Sigmoid colon (tissue), 4 donors: ENCODE data around the gene CWC15.
"Not testable (repeated sequence)": the region's sequence is repeated elsewhere in the genome, so short reads cannot be mapped to it uniquely, and the experiment has no call there.

Source experiments
- EP300 ChIP-seq, 4 donors: sonication (generic); formaldehyde crosslinking; IDR thresholded peaks; one replicate each; pipeline ENCODE4 v1.6.1; 2017; ENCODE audit warnings: antibody characterized with exemption in 4 of 4
- POLR2A ChIP-seq, 2 donors: fragments of 450-650 bp; IDR thresholded peaks; one replicate each; pipeline ENCODE4 v1.6.1; 2016; ENCODE audit warnings: antibody characterized with exemption in 2 of 2, mild to moderate bottlenecking in 2 of 2, moderate library complexity in 2 of 2
- TF ChIP-seq, protein P1 (sequence below), 4 experiments: fragments of 450-650 bp in 3 of 4; fragments of 200-600 bp in 1 of 4; IDR thresholded peaks; one replicate each; pipeline ENCODE4 v1.5.1; 2016 to 2019; ENCODE audit warnings: antibody characterized with exemption in 4 of 4, mild to moderate bottlenecking in 3 of 4, moderate library complexity in 2 of 4

DNA sequence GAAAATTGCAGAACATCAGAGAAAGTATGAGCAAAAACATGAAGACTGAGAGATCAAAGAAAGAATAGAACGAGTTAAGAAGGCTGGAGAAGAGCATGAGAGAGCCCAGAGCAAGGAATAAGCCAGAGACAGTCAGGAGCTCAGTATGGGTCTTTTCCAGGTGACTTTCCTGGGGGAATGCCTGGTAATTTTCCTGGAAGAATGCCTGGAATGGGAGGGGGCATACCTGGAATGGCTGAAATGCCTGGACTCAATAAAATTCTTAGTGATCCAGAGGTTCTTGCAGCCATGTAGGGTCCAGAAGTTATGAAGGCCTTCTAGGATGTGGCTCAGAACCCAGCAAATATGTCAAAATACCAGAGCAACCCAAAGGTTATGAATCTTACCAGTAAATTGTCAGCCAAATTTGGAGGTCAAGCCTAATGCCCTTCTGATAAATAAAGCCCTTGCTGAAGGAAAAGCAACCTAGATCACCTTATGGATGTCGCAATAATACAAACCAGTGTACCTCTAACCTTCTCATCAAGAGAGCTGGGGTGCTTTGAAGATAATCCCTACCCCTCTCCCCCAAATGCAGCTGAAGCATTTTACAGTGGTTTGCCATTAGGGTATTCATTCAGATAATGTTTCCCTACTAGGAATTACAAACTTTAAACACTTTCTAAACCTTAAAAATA is 59.5 kb downstream of the CWC15 start:
- TF ChIP-seq, protein P1, sequence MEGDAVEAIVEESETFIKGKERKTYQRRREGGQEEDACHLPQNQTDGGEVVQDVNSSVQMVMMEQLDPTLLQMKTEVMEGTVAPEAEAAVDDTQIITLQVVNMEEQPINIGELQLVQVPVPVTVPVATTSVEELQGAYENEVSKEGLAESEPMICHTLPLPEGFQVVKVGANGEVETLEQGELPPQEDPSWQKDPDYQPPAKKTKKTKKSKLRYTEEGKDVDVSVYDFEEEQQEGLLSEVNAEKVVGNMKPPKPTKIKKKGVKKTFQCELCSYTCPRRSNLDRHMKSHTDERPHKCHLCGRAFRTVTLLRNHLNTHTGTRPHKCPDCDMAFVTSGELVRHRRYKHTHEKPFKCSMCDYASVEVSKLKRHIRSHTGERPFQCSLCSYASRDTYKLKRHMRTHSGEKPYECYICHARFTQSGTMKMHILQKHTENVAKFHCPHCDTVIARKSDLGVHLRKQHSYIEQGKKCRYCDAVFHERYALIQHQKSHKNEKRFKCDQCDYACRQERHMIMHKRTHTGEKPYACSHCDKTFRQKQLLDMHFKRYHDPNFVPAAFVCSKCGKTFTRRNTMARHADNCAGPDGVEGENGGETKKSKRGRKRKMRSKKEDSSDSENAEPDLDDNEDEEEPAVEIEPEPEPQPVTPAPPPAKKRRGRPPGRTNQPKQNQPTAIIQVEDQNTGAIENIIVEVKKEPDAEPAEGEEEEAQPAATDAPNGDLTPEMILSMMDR (IDR thresholded peaks at IDR 0.05): not testable (repeated sequence)
- not testable (repeated sequence) for TF ChIP-seq POLR2A, EP300 (IDR thresholded peaks at IDR 0.05)
